Smooth muscle cell of the brain vasculature (primary cell): ENCODE results near the gene ABHD5.

ENCODE experiments used
- DNase-seq: peaks from one replicate; pipeline ENCODE4 v3.0.0-alpha.2; 2012; ENCODE audit warnings: low read depth, low spot score

Gene ABHD5

DNA sequence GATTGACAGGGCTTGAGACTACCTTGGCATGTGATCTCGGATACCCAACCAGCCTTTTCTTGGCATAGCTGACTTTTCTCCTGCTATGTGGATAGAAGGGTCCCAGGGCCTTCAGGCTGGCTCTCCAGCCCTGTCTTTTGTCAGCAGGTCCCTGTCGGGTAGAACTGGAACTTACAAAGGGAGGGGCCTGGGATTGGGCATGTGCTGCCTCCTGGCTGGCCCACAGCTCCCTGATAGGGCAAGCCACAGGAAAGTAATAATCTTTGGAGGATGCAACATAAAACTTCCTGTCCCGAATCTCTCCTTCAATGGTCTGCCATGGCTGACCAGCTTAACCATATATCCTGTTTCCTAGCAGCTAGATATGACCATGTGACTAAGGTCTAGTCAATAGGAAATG is 89.1 kb downstream of the ABHD5 start:
- no peak for DNase-seq

DNA sequence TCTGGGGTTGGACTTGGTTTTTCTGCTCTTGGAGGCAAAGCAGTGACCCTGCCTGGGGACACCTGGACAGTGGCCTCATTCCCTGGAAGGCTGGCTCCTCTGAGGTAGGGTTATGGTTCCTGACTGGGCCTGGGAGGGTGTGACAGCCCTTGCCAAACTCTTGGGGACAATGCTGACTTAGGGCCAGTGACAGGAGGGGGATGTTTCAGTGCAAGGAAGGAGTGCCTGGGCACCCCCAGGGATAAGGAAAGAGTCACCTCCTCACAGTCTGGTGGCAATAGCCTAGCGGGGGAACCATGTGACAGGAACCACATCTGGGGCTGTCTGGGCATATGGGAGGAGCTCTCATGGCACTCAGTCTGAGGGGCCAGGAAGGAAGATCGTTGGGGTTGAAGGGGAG is 91.8 kb downstream of the ABHD5 start:
- DNase-seq, result no peak
